Measurements from ENCODE around the gene INTS1.

The INTS1 gene

GRCh38 chr7:1511444-1512422, 7.5 kb upstream of the INTS1 start:
- H3K4me3 ChIP-seq (ENCODE audit: control insufficient read depth, low read depth, low read length): no peak overlapping the region
- DNase-seq (ENCODE audit: low read depth): no peak
- no peak for TF ChIP-seq CTCF (conservative IDR thresholded peaks at IDR 0.05; ENCODE audit: control insufficient read depth, insufficient read depth, low read depth, low read length)

GRCh38 chr7:1510780-1511154, 6.6 kb upstream of the INTS1 start:
- no peak for DNase-seq (ENCODE audit: low read depth)
- no peak overlapping the region for H3K4me3 ChIP-seq (ENCODE audit: control insufficient read depth, low read depth, low read length)
- TF ChIP-seq CTCF (conservative IDR thresholded peaks at IDR 0.05; ENCODE audit: control insufficient read depth, insufficient read depth, low read depth, low read length): no peak

GRCh38 chr7:1509226-1509625, 5.0 kb upstream of the INTS1 start:
- no peak overlapping the region for H3K4me3 ChIP-seq (ENCODE audit: control insufficient read depth, low read depth, low read length)
- DNase-seq (ENCODE audit: low read depth): no peak
- no peak for TF ChIP-seq CTCF (conservative IDR thresholded peaks at IDR 0.05; ENCODE audit: control insufficient read depth, insufficient read depth, low read depth, low read length)

GRCh38 chr7:1508277-1508758, 4.1 kb upstream of the INTS1 start:
- H3K4me3 ChIP-seq (ENCODE audit: control insufficient read depth, low read depth, low read length): no peak overlapping the region
- TF ChIP-seq CTCF (conservative IDR thresholded peaks at IDR 0.05; ENCODE audit: control insufficient read depth, insufficient read depth, low read depth, low read length): no peak
- no peak for DNase-seq (ENCODE audit: low read depth)

GRCh38 chr7:1505731-1506550, 1.8 kb upstream of the INTS1 start:
- DNase-seq (ENCODE audit: low read depth): no peak
- no peak overlapping the region for H3K4me3 ChIP-seq (ENCODE audit: control insufficient read depth, low read depth, low read length)
- no peak for TF ChIP-seq CTCF (conservative IDR thresholded peaks at IDR 0.05; ENCODE audit: control insufficient read depth, insufficient read depth, low read depth, low read length)

GRCh38 chr7:1503390-1503789, 799 bp downstream of the INTS1 start:
- no peak for TF ChIP-seq CTCF (conservative IDR thresholded peaks at IDR 0.05; ENCODE audit: control insufficient read depth, insufficient read depth, low read depth, low read length)

More at GRCh38 chr7:1503390-1503789, 799 bp downstream of the INTS1 start:
- peak overlapping the region; percentile 73 for H3K4me3 ChIP-seq (ENCODE audit: control insufficient read depth, low read depth, low read length)
- DNase-seq (ENCODE audit: low read depth): no peak
